Measurements from ENCODE around the gene MAN2A2.

Gene MAN2A2

DNA sequence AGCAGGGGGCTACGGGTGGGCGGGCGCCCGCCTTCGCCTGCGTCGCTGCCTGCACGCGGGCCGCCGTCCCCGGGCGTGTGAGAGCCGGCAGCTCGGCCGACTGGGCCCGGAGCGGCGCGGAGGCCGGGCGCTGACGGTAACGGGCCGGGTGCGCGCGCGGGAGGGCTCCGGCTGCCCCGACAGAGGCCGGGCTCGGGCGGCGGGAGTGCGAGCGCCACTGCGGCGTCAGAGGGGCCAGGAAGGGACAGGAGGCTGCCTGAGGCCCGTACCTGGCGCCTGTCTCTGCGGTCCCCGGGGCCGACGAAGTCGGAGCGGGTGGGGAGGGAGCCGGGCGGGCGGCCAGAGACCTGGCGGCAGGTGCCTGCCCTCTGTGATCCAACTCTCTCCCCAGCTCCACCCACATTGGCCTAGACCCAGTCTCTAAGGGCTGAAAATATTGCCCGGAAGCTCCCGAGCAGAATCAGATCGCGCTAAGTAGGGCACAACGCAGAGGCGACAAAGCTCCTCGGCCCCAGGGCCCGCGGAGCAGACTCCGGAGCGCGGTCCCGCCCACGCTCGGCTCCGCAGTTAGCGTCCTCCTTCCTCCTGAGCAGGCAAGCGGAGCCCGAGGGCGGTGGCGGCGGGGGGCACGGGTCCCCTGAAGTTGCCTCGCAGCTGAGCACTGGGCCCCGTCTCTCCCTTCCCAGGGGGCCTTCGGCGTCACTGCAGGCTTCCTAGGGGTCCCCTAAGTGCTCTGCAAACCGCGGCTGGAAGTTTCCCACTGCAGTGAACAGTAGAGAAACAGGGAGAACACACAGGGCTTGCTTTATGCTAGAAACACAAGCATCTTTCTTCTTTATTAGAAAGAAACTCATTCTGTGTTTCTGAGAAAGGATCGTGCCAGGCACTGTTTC, at the start of gene MAN2A2:
MAN2A2 (plus strand) TSS at position 463 of the 893 bp plus-strand sequence. CDS start 906 bp downstream, outside the sequence.
- Histone ChIP-seq H3K27me3 (ENCODE audit: insufficient read depth, low read length) (no peaks in the 10 kb centered on the region), H3K36me3 (ENCODE audit: insufficient read depth, low read length) (peaks cover 23% of the 10 kb centered on the region), H2AFZ (ENCODE audit: low read depth, low read length) (peak within 1 kb of the TSS; percentile 98), H3K4me3 (ENCODE audit: low read length) (peak within 1 kb of the TSS; percentile 54), H3K9me3 (ENCODE audit: low read length) (no peaks in the 10 kb centered on the region), H3K4me1 (ENCODE audit: insufficient read depth, low read length) (peaks cover 13% of the 10 kb centered on the region)

DNA sequence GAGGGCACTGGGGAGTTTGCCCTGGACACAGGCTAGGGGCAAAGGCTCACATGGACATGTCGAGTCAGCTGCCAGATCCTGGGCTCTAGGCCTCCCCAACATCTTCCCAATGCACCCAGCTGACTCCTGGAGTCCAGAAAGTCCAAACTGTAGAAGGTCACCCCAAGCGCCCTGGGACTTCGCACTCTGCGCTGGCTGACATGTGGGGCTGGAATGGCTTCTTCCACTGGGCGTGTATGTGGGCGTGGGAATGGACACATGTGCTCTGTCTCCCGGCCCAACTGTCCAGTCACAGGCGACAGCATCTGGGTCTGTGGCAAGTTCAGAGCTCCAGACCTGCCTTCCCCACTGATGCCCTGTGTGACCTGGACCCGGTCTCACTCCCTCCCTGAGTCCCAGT, 48.0 kb upstream of the MAN2A2 start:
- Histone ChIP-seq H2AFZ (ENCODE audit: low read depth, low read length) (no peak overlapping the region), H3K36me3 (ENCODE audit: insufficient read depth, low read length) (no peaks in the 10 kb centered on the region), H3K4me1 (ENCODE audit: insufficient read depth, low read length) (no peaks in the 10 kb centered on the region), H3K27me3 (ENCODE audit: insufficient read depth, low read length) (no peaks in the 10 kb centered on the region), H3K9me3 (ENCODE audit: low read length) (no peaks in the 10 kb centered on the region), H3K4me3 (ENCODE audit: low read length) (no peak overlapping the region)

DNA sequence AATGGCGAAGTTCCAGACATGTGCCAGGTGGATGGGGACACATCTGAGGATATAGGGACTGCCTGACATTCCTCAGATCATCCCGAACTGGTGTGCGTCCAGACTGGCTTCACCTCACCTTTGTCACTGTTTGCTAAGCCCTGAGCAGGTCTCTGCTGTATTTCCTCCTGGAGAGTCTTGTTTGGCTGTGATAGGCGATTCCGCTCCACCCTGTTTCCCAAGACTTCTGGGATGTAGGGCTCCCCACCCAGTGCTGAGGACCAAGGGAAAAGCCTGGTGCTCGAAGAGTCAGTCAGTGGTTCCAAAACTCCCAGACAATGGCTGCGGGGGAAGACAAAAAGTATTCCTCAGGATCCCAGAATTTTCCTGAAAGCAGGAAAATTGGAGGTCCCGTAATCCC, 45.8 kb upstream of the MAN2A2 start:
- no peak overlapping the region for H3K4me3 ChIP-seq (ENCODE audit: low read length)
- no peaks in the 10 kb centered on the region for H3K27me3 ChIP-seq (ENCODE audit: insufficient read depth, low read length)
- no peaks in the 10 kb centered on the region for H3K36me3 ChIP-seq (ENCODE audit: insufficient read depth, low read length)
- no peaks in the 10 kb centered on the region for H3K4me1 ChIP-seq (ENCODE audit: insufficient read depth, low read length)
- H2AFZ ChIP-seq (ENCODE audit: low read depth, low read length) = no peak overlapping the region
- no peaks in the 10 kb centered on the region for H3K9me3 ChIP-seq (ENCODE audit: low read length)

DNA sequence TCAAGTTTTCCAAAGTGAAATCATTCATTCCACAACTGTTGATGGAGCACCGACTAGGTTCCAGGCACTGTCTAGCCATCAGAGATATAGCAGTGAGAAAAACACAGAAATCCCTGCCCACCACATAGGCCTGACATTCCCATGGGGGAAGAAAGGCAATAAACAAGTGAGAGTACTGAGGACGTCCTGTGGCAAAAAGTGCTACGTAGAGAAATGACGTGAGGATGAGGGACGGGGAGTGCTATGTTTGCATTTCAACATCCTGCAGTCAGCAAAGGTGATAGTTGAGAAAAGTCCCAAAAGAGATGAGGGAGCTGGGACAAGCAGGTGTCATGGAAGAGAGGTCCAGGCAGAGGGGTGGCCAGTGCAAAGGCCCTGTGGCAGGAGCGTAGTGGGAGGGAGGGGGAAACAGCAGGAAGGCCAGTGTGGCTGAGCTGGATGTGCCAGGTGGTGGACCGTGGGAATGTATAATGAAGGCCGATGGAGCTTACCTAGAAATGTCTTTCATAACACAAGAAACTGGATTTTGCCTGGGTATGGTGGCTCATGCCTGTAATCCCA, 45.1 kb upstream of the MAN2A2 start:
- H2AFZ ChIP-seq (ENCODE audit: low read depth, low read length) = no peak overlapping the region
- H3K4me1 ChIP-seq (ENCODE audit: insufficient read depth, low read length) = no peaks in the 10 kb centered on the region
- no peak overlapping the region for H3K4me3 ChIP-seq (ENCODE audit: low read length)
- no peaks in the 10 kb centered on the region for H3K36me3 ChIP-seq (ENCODE audit: insufficient read depth, low read length)
- no peaks in the 10 kb centered on the region for H3K27me3 ChIP-seq (ENCODE audit: insufficient read depth, low read length)
- no peaks in the 10 kb centered on the region for H3K9me3 ChIP-seq (ENCODE audit: low read length)

DNA sequence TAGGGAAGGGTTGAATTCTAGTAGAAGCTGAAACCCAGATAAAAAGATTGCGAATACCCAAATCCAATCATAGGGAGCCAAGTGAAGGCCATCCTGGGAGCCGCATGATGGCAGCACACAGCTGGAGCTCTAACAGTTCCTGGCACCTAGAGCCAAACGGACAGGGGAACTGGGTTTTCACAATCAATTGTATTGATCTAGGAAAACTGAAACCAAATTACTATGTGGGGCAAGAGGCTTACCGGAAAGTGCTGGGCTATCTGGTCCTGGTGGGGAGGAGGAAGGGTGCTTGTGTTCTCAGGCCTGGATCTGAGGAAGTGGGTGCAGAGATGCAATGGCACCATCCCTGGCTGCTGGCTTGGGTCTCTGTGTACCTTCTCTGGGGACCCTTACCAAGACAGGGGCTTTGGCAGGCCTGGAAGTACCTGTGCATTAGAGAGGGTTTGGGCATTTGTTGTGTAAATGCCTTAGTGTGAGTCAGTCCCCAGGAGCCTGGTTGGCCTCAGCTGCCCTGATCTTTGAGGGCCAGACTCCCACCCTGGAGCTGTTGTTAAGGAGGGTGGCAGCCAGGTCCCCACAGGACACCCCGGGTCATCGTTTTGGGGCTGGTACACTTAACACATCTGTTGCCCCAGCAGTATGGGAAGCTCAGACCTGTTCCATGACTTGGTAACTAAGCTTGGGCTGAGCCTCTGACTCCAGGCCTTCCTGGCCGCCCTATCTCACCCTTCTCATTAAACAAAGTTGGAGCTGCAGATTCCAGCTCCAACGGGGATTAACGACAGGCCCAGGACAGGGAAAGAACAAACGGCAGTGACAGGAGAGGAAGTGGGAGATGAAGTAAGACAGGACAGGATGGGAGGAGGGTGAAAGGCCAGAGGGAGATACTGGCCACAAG, 43.6 kb upstream of the MAN2A2 start:
- H2AFZ ChIP-seq (ENCODE audit: low read depth, low read length) = no peak overlapping the region

DNA sequence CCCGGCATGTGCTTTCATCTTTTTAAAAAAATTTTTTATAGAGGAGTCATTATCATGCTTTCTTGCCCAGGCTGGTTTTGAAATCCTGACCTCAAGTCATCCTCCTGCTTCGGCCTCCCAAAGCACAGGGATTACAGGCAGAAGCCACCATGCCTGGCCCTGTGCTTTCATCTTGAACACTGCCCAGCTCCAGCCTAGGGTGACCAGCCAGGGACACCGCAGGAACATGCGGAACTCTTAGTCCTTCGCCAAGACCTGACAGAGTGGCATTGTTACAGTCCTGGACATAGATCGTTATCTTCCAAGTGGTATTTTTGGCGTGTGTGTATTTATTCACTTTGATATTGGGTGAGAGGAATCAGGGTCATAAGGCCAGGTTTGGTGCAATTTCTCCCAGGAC, 42.7 kb upstream of the MAN2A2 start:
- H3K4me1 ChIP-seq (ENCODE audit: insufficient read depth, low read length) = no peaks in the 10 kb centered on the region
- no peaks in the 10 kb centered on the region for H3K9me3 ChIP-seq (ENCODE audit: low read length)
- H3K36me3 ChIP-seq (ENCODE audit: insufficient read depth, low read length) = no peaks in the 10 kb centered on the region
- H2AFZ ChIP-seq (ENCODE audit: low read depth, low read length) = no peak overlapping the region
- H3K4me3 ChIP-seq (ENCODE audit: low read length) = no peak overlapping the region
- H3K27me3 ChIP-seq (ENCODE audit: insufficient read depth, low read length) = no peaks in the 10 kb centered on the region

More for the DNA sequence above, 43.6 kb upstream of the MAN2A2 start:
- no peaks in the 10 kb centered on the region for H3K4me1 ChIP-seq (ENCODE audit: insufficient read depth, low read length)
- no peaks in the 10 kb centered on the region for H3K36me3 ChIP-seq (ENCODE audit: insufficient read depth, low read length)
- H3K27me3 ChIP-seq (ENCODE audit: insufficient read depth, low read length) = no peaks in the 10 kb centered on the region
- H3K4me3 ChIP-seq (ENCODE audit: low read length) = no peak overlapping the region
- H3K9me3 ChIP-seq (ENCODE audit: low read length) = no peaks in the 10 kb centered on the region

DNA sequence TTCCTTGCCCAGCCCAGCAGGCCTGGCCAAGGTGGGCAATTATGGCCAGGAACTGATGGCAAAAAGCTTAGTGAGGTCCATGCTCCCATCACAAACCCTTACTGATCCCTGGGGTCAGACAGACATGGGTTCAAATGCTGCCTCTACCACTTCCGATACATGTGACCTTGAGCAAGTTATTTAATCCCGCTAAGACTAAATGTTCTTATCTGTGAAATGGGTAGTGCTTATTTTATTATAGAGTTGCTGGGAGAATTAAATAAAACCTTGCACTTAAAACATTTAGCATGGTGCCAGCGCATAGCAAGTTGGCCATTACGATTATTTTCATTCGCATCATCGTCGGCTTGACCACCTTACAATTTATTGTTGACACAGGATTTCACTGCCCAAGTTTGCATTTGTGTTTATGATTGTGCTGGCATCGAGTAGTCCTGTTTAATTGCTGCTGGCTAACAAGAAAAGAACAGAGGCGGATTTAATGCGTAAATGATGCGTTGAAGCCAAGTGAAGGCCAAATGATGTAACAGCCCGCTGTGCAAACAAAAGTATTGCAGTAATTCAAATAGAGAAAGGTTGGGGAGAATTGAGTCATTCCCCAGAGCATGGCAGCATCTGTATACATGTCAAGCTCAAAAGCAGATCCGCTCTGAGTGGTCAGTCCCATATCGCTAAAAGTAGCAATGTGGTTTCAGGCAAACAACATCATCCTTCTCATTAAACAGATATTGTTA, 42.0 kb upstream of the MAN2A2 start:
- Histone ChIP-seq H3K36me3 (ENCODE audit: insufficient read depth, low read length) (no peaks in the 10 kb centered on the region), H3K4me1 (ENCODE audit: insufficient read depth, low read length) (no peaks in the 10 kb centered on the region), H3K4me3 (ENCODE audit: low read length) (no peak overlapping the region), H3K9me3 (ENCODE audit: low read length) (no peaks in the 10 kb centered on the region), H2AFZ (ENCODE audit: low read depth, low read length) (no peak overlapping the region), H3K27me3 (ENCODE audit: insufficient read depth, low read length) (no peaks in the 10 kb centered on the region)

DNA sequence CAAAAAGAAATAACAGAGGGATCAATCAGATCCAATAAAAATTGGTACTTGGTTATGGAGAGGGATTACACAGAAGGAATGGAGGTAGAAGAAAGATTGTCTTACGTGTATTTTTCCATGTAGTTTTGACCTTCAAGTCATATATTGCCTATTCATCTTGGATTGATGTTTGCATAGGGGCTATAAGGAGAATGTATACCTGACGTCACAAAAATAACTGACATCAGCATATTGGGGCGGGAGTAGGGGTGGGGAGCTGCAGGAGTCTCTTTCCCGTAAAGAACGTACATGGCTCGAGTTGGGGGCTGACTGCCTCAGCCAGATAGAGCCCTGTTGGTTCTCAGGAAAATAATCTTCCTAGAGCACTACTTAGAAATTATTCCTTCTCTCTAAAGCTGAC, 40.6 kb upstream of the MAN2A2 start:
- H3K4me3 ChIP-seq (ENCODE audit: low read length) = no peak overlapping the region
- H3K4me1 ChIP-seq (ENCODE audit: insufficient read depth, low read length) = no peaks in the 10 kb centered on the region
- no peaks in the 10 kb centered on the region for H3K9me3 ChIP-seq (ENCODE audit: low read length)
- no peak overlapping the region for H2AFZ ChIP-seq (ENCODE audit: low read depth, low read length)
- no peaks in the 10 kb centered on the region for H3K27me3 ChIP-seq (ENCODE audit: insufficient read depth, low read length)
- no peaks in the 10 kb centered on the region for H3K36me3 ChIP-seq (ENCODE audit: insufficient read depth, low read length)

DNA sequence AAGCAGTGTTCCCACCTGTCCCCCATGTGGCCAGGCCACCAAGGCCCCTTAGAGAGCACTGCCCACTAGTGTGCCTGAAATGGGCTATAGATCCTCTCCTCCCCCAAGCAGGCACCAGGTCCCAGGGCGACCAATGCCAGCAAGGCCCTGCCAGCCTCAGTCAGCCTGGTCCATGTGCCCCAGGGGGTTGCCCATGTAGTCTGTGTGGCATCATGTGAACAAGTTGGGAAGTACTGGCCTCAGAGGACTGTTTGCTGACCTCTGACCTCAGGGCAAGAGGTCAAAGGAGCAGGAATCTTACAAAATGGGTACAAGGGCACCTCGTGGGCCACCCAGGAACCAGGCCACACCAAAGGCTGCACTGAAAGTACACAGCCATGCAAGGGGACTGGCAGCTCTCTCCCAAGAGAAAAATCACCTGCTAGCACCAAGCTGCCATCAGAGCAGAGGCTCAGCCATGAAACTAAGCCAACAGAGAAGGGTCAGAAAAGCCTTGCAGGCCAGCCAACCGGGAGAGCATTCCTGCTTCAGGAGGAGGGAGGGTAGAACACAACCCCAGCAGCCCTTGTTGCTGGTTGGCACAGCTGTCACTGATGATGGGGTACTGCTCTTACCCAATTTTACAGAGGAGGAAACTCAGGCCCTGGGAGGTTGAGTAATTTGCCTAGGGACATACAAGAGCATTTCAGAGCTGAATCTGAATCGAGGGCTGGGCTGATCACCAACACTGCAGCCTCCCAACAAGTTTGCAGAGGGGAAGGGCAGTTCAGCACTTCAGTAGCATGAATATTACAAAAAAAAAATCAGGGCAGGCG, 39.9 kb upstream of the MAN2A2 start:
- Histone ChIP-seq H3K9me3 (ENCODE audit: low read length) (no peaks in the 10 kb centered on the region), H2AFZ (ENCODE audit: low read depth, low read length) (no peak overlapping the region)

DNA sequence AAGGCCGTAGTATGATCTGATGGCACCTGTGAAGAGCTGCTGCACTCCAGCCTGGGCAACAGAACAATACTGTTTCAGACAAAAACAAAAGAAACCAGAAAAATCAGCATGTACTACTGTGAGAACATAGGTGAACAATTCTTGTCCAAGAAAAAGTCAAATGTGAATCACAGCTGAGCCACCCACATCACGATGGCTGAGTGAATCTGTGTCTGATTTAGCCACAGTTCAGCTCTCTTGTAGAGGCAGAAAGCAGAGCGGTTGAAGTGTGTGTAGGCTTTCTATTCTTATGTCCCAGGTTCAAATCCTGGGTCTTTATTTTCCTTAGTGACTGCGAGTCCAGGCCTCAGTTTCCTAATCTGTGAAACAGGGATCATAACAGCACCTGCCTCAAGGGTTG, 39.1 kb upstream of the MAN2A2 start:
- no peaks in the 10 kb centered on the region for H3K9me3 ChIP-seq (ENCODE audit: low read length)
- no peaks in the 10 kb centered on the region for H3K27me3 ChIP-seq (ENCODE audit: insufficient read depth, low read length)
- no peaks in the 10 kb centered on the region for H3K36me3 ChIP-seq (ENCODE audit: insufficient read depth, low read length)
- H3K4me3 ChIP-seq (ENCODE audit: low read length) = no peak overlapping the region
- H2AFZ ChIP-seq (ENCODE audit: low read depth, low read length) = no peak overlapping the region
- peaks cover under 1% of the 10 kb centered on the region for H3K4me1 ChIP-seq (ENCODE audit: insufficient read depth, low read length)

More for the DNA sequence above, 39.9 kb upstream of the MAN2A2 start:
- Histone ChIP-seq H3K27me3 (ENCODE audit: insufficient read depth, low read length) (no peaks in the 10 kb centered on the region), H3K4me3 (ENCODE audit: low read length) (no peak overlapping the region), H3K36me3 (ENCODE audit: insufficient read depth, low read length) (no peaks in the 10 kb centered on the region), H3K4me1 (ENCODE audit: insufficient read depth, low read length) (no peaks in the 10 kb centered on the region)

DNA sequence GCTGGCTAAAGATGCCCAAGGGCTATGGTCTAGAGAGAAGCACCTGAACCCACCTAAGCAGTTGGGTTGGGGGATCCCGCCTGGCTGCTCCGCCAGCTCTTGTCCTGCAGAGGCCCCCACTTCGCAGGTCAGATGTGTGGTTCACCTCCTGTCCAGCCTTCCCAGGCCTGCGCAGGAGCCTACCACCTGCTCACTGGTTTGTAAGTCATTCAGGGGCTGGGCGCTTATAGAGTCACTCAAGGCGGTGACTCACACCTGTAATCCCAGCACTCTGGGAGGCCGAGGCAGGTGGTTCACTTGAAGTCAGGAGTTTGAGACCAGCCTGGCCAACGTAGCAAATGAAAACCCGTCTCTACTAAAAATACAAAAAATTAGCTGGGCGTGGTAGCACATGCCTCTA, 38.6 kb upstream of the MAN2A2 start:
- Histone ChIP-seq H3K4me3 (ENCODE audit: low read length) (no peak overlapping the region), H2AFZ (ENCODE audit: low read depth, low read length) (no peak overlapping the region), H3K4me1 (ENCODE audit: insufficient read depth, low read length) (peaks cover 6% of the 10 kb centered on the region), H3K36me3 (ENCODE audit: insufficient read depth, low read length) (no peaks in the 10 kb centered on the region), H3K27me3 (ENCODE audit: insufficient read depth, low read length) (no peaks in the 10 kb centered on the region), H3K9me3 (ENCODE audit: low read length) (no peaks in the 10 kb centered on the region)

DNA sequence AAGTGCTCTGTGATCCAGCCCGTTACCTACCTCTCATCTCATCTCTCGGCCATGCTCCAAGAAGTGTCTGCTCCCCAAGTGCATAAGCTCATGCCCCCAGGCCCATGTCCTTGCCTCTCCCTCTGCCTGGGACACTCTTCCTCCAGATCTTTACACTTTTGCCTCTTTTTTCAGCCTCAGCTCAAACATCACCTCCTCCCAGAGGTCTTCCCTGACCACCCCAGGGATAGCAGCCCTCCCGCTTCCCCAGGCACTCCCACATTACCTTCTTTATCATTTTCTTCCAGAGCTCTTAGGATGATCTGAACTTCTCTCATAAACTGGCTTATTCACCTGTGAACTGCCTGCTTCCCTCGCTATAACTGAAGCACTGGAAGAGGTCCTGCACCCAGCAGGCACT, 37.4 kb upstream of the MAN2A2 start:
- H3K9me3 ChIP-seq (ENCODE audit: low read length) = no peaks in the 10 kb centered on the region
- no peaks in the 10 kb centered on the region for H3K36me3 ChIP-seq (ENCODE audit: insufficient read depth, low read length)
- H3K4me1 ChIP-seq (ENCODE audit: insufficient read depth, low read length) = peaks cover 10% of the 10 kb centered on the region
- H3K27me3 ChIP-seq (ENCODE audit: insufficient read depth, low read length) = no peaks in the 10 kb centered on the region
- no peak overlapping the region for H2AFZ ChIP-seq (ENCODE audit: low read depth, low read length)
- no peak overlapping the region for H3K4me3 ChIP-seq (ENCODE audit: low read length)
